SJSA1 (cell line): ENCODE measurements around the gene FAM110D. TPM values are rescaled to one million over a fixed set of nuclear protein-coding genes. Genes with fewer than 3 reads are reported as not detected.

Experiments used
- DNase-seq, 2 experiments: peaks; one replicate each; pipeline ENCODE4 v3.0.0-alpha.2; 2015 to 2020; ENCODE audit warnings: low spot score in 2 of 2, low read depth in 1 of 2
- H3K27ac ChIP-seq: fragments of 250-450 bp; sonication (Bioruptor Pico); 2 replicates; pipeline ENCODE4 v1.5.1; 2020; ENCODE audit warnings: mild to moderate bottlenecking, moderate library complexity
- H3K27me3 ChIP-seq: fragments of 250-450 bp; sonication (Bioruptor Pico); replicated peaks from 2 replicates; pipeline ENCODE4 v1.5.1; 2020; ENCODE audit warnings: mild to moderate bottlenecking, moderate library complexity
- H3K36me3 ChIP-seq: fragments of 250-450 bp; sonication (Bioruptor Pico); 2 replicates; pipeline ENCODE4 v1.5.1; 2020; ENCODE audit warnings: mild to moderate bottlenecking
- H3K4me1 ChIP-seq: fragments of 250-450 bp; sonication (Bioruptor Pico); replicated peaks from 2 replicates; pipeline ENCODE4 v1.6.1; 2021; ENCODE audit warnings: mild to moderate bottlenecking
- H3K4me3 ChIP-seq: fragments of 250-450 bp; sonication (Bioruptor Pico); 2 replicates; pipeline ENCODE4 v1.5.1; 2020; ENCODE audit warnings: mild to moderate bottlenecking
- H3K9me3 ChIP-seq: fragments of 250-450 bp; sonication (Bioruptor Pico); replicated peaks from 2 replicates; pipeline ENCODE4 v1.5.1; 2020; ENCODE audit warnings: mild to moderate bottlenecking
- total RNA-seq: library from RNA; depleted of rRNA; stranded (reverse); fragments of >200 nt; shearing (Covaris generic); gene quantifications from 2 replicates; pipeline ENCODE4 v1.2.3, GENCODE V29; 2014

The FAM110D gene
- total RNA-seq, 1 experiment from 2014 or later, result not detected

GRCh38 chr1:26162220-26162709, 3.4 kb downstream of the FAM110D start:
- Histone ChIP-seq H3K4me3 (peak overlapping the region; percentile 35), H3K27ac (no peak overlapping the region), H3K9me3 (peaks cover 2% of the 10 kb centered on the region; the same call in 1 of the 2 replicates), H3K36me3 (no peaks in the 10 kb centered on the region), H3K27me3 (peaks cover 19% of the 10 kb centered on the region), H3K4me1 (peaks cover 30% of the 10 kb centered on the region)
- DNase-seq, result peak in 1 of 2 experiments; percentile 42

GRCh38 chr1:26163684-26164035, 4.8 kb downstream of the FAM110D start:
- DNase-seq, result no peak
- H3K9me3 ChIP-seq, result peaks cover 2% of the 10 kb centered on the region; the same call in 1 of the 2 replicates
- peaks cover 19% of the 10 kb centered on the region for H3K27me3 ChIP-seq
- H3K27ac ChIP-seq, result no peak overlapping the region
- H3K4me1 ChIP-seq, result peaks cover 30% of the 10 kb centered on the region
- no peaks in the 10 kb centered on the region for H3K36me3 ChIP-seq
- no peak overlapping the region for H3K4me3 ChIP-seq

GRCh38 chr1:26164036-26164860, 5.4 kb downstream of the FAM110D start:
- Histone ChIP-seq H3K4me1 (peaks cover 30% of the 10 kb centered on the region), H3K27ac (no peak overlapping the region), H3K36me3 (no peaks in the 10 kb centered on the region), H3K9me3 (peaks cover 2% of the 10 kb centered on the region; the same call in 1 of the 2 replicates), H3K27me3 (peaks cover 19% of the 10 kb centered on the region), H3K4me3 (peak overlapping the region; percentile 24)
- peak in 1 of 2 experiments; percentile 33 for DNase-seq

- H3K27ac ChIP-seq, result no peak overlapping the region
- H3K27me3 ChIP-seq, result peaks cover 19% of the 10 kb centered on the region
- peaks cover 4% of the 10 kb centered on the region; the same call in 1 of the 2 replicates for H3K36me3 ChIP-seq
- H3K4me1 ChIP-seq, result peaks cover 36% of the 10 kb centered on the region
- peak in 1 of 2 experiments; percentile 14 for DNase-seq
- no peak overlapping the region for H3K4me3 ChIP-seq
- peaks cover 2% of the 10 kb centered on the region; the same call in 1 of the 2 replicates for H3K9me3 ChIP-seq
Observed at GRCh38 chr1:26164861-26165842, 6.3 kb downstream of the FAM110D start.

GRCh38 chr1:26166719-26167281, 7.9 kb downstream of the FAM110D start:
- peaks cover 19% of the 10 kb centered on the region for H3K36me3 ChIP-seq
- H3K27me3 ChIP-seq, result peaks cover 14% of the 10 kb centered on the region
- H3K27ac ChIP-seq, result no peak overlapping the region
- H3K4me3 ChIP-seq, result no peak overlapping the region
- H3K9me3 ChIP-seq, result peaks cover 2% of the 10 kb centered on the region; the same call in 1 of the 2 replicates
- peaks cover 41% of the 10 kb centered on the region for H3K4me1 ChIP-seq
- DNase-seq, result no peak

GRCh38 chr1:26168410-26169197, 9.7 kb downstream of the FAM110D start, which contains the start of gene C1orf232:
Gene C1orf232, minus strand, starts transcription at chr1:26168963. Its CDS starts 464 bp downstream, at chr1:26168499.
- H3K27me3 ChIP-seq, result peaks cover 6% of the 10 kb centered on the region
- peak within 1 kb of the TSS; percentile 82 for H3K4me3 ChIP-seq
- H3K4me1 ChIP-seq, result peaks cover 35% of the 10 kb centered on the region
- H3K36me3 ChIP-seq, result peaks cover 19% of the 10 kb centered on the region
- H3K27ac ChIP-seq, result peak within 1 kb of the TSS; percentile 79
- no peak for DNase-seq
- H3K9me3 ChIP-seq, result 0 out of 2 replicates have a peak, but pooled peaks cover 2% of the 10 kb centered on the region

GRCh38 chr1:26169198-26169554, 10.3 kb downstream of the FAM110D start:
- DNase-seq, result no peak
- no peaks in the 10 kb centered on the region for H3K9me3 ChIP-seq
- peaks cover under 1% of the 10 kb centered on the region; the same call in 1 of the 2 replicates for H3K27me3 ChIP-seq
- H3K36me3 ChIP-seq, result peaks cover 19% of the 10 kb centered on the region
- H3K27ac ChIP-seq, result no peak overlapping the region
- peak overlapping the region; percentile 82 for H3K4me3 ChIP-seq
- peaks cover 29% of the 10 kb centered on the region for H3K4me1 ChIP-seq

- peaks cover 24% of the 10 kb centered on the region for H3K4me1 ChIP-seq
- peak within 1 kb of the TSS; percentile 79 for H3K27ac ChIP-seq
- H3K9me3 ChIP-seq, result no peaks in the 10 kb centered on the region
- peaks cover 19% of the 10 kb centered on the region for H3K36me3 ChIP-seq
- no peaks in the 10 kb centered on the region for H3K27me3 ChIP-seq
- H3K4me3 ChIP-seq, result peak within 1 kb of the TSS; percentile 82
- DNase-seq, result peak; percentile 81 to 93
Observed at GRCh38 chr1:26169669-26170471, 11.0 kb downstream of the FAM110D start, which contains the start of gene ZNF593. Gene ZNF593, plus strand, starts transcription at chr1:26169908. Its CDS starts 76 bp downstream, at chr1:26169984.

GRCh38 chr1:26170472-26170821, 11.6 kb downstream of the FAM110D start:
- no peak overlapping the region for H3K27ac ChIP-seq

GRCh38 chr1:26171084-26172072, 12.5 kb downstream of the FAM110D start, which contains the start of gene ZNF593OS:
Gene ZNF593OS, minus strand, starts transcription at chr1:26171832. Its CDS starts 171 bp downstream, at chr1:26171661.
- DNase-seq, result no peak
- Histone ChIP-seq H3K4me1 (peaks cover 17% of the 10 kb centered on the region), H3K27me3 (no peaks in the 10 kb centered on the region), H3K36me3 (peaks cover 19% of the 10 kb centered on the region), H3K4me3 (peak within 1 kb of the TSS; percentile 82), H3K27ac (no peak within 1 kb of the TSS), H3K9me3 (no peaks in the 10 kb centered on the region)

More at GRCh38 chr1:26170472-26170821, 11.6 kb downstream of the FAM110D start:
- peaks cover 20% of the 10 kb centered on the region for H3K4me1 ChIP-seq
- H3K4me3 ChIP-seq, result peak overlapping the region; percentile 82
- no peaks in the 10 kb centered on the region for H3K9me3 ChIP-seq
- H3K27me3 ChIP-seq, result no peaks in the 10 kb centered on the region
- peaks cover 19% of the 10 kb centered on the region for H3K36me3 ChIP-seq
- no peak for DNase-seq

- Histone ChIP-seq H3K27me3 (no peaks in the 10 kb centered on the region), H3K4me1 (peaks cover 9% of the 10 kb centered on the region), H3K4me3 (no peak overlapping the region), H3K27ac (no peak overlapping the region), H3K9me3 (no peaks in the 10 kb centered on the region), H3K36me3 (peaks cover 15% of the 10 kb centered on the region)
- DNase-seq, result no peak
Observed at GRCh38 chr1:26175346-26175745, 16.5 kb downstream of the FAM110D start.
